Peyer's patch (tissue), 4 donors: ENCODE measurements around the gene PACSIN1. TPM values are rescaled to one million over a fixed set of nuclear protein-coding genes. Genes with fewer than 3 reads are reported as not detected.

Source experiments
- DNase-seq, 3 donors: peaks; one replicate each; pipeline ENCODE4 v3.0.0-alpha.2; 2017 to 2019
- H3K27ac ChIP-seq, 4 donors: fragments of 200-600 bp; sonication (generic); one replicate each; pipeline ENCODE4 v1.5.1; 2016 to 2019
- H3K27me3 ChIP-seq, 2 donors: fragments of 200-600 bp; sonication (generic); one replicate each; pipeline ENCODE4 v1.5.1; 2019
- H3K36me3 ChIP-seq, 3 donors: fragments of 200-600 bp; sonication (generic); one replicate each; pipeline ENCODE4 v1.5.1; 2016 to 2019
- H3K4me1 ChIP-seq, 4 donors: fragments of 200-600 bp; sonication (generic); one replicate each; pipeline ENCODE4 v1.5.1; 2016 to 2019
- H3K4me3 ChIP-seq, 4 donors: fragments of 200-600 bp; sonication (generic); 1 replicate in 3 of 4; 2 replicates in 1 of 4; pipeline ENCODE4 v1.5.1; 2016 to 2019; ENCODE audit warnings: mild to moderate bottlenecking in 1 of 4
- H3K9me3 ChIP-seq, 4 donors: fragments of 200-600 bp; sonication (generic); one replicate each; pipeline ENCODE4 v1.5.1; 2016 to 2019; ENCODE audit warnings: mild to moderate bottlenecking in 1 of 4
- POLR2A ChIP-seq, 2 donors: fragments of 450-650 bp; IDR thresholded peaks; one replicate each; pipeline ENCODE4 v1.5.1; 2017; ENCODE audit warnings: antibody characterized with exemption in 2 of 2, mild to moderate bottlenecking in 2 of 2, moderate library complexity in 2 of 2
- total RNA-seq, 4 donors: library from RNA; depleted of rRNA; stranded (reverse); fragments of >200 nt; gene quantifications; one replicate each; pipeline ENCODE4 v1.1.0, GENCODE V29; 2016
- TF ChIP-seq, protein P1 (sequence below), 6 experiments: fragments of 450-650 bp in 4 of 6; fragments of 200-600 bp in 2 of 6; sonication (generic) in 1 of 6; IDR thresholded peaks; one replicate each; pipeline ENCODE4 v1.5.1; 2017 to 2019; ENCODE audit warnings: antibody characterized with exemption in 6 of 6, mild to moderate bottlenecking in 3 of 6, moderate library complexity in 1 of 6

Gene PACSIN1
- total RNA-seq, 4 donors from 2014 or later: 0.28 to 9.9 (median 0.40) TPM; not detected in 1

DNA sequence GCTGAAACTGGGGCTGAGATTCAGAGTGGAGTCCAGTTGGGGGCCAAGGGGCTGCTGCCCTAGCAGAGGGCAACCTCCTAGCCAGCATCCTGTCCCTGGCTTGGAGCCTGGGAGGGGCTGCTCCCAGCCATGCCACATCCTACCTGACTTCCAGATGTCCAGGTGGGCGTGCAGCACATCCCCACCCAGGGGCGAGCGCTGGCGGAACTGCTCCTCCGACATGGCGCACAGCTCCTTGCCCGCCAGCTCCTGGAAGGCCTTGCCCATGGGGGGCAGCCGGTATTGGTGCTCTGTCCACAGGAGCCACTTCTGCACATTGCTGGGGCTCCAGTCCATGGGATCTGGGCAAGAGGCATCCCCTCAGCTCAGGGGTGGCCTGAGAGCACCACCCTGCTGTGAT is 75.0 kb downstream of the PACSIN1 start:
- Histone ChIP-seq H3K4me1 (peaks cover 0 to 10% (median 0%) of the 10 kb centered on the region in 4 donors), H3K27me3 (no peaks in the 10 kb centered on the region), H3K36me3 (no peaks in the 10 kb centered on the region), H3K4me3 (no peak overlapping the region), H3K9me3 (no peaks in the 10 kb centered on the region), H3K27ac (no peak overlapping the region)
- DNase-seq: no peak
- TF ChIP-seq, protein P1, sequence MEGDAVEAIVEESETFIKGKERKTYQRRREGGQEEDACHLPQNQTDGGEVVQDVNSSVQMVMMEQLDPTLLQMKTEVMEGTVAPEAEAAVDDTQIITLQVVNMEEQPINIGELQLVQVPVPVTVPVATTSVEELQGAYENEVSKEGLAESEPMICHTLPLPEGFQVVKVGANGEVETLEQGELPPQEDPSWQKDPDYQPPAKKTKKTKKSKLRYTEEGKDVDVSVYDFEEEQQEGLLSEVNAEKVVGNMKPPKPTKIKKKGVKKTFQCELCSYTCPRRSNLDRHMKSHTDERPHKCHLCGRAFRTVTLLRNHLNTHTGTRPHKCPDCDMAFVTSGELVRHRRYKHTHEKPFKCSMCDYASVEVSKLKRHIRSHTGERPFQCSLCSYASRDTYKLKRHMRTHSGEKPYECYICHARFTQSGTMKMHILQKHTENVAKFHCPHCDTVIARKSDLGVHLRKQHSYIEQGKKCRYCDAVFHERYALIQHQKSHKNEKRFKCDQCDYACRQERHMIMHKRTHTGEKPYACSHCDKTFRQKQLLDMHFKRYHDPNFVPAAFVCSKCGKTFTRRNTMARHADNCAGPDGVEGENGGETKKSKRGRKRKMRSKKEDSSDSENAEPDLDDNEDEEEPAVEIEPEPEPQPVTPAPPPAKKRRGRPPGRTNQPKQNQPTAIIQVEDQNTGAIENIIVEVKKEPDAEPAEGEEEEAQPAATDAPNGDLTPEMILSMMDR (IDR thresholded peaks at IDR 0.05): no peak
- no peak for TF ChIP-seq POLR2A (IDR thresholded peaks at IDR 0.05)

DNA sequence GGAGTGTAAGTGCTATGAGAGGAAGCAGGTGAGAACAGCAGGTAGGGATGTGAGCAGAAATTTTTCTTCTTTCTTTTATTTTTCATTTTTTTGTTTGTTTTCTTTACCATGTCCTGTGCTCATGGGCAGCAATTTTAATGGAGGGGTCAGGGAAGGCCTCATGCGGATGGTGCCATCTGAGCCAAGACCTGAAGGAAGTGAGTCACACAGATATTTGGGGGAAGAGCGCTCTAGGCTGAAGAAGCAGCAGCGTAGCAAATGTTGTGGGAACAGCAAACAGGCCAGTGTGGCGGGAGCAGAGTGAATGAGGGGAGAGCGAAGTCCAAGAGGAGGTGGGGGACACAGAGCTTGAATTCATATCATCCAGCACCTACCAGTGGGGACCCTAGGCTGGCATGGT is 77.5 kb downstream of the PACSIN1 start:
- no peak for TF ChIP-seq POLR2A (IDR thresholded peaks at IDR 0.05)
- TF ChIP-seq, protein P1 (IDR thresholded peaks at IDR 0.05): no peak
- H3K27ac ChIP-seq: no peak overlapping the region
- H3K27me3 ChIP-seq: no peaks in the 10 kb centered on the region

GRCh38 chr6:34544052-34544604 is 78.3 kb downstream of the PACSIN1 start:
- Histone ChIP-seq H3K4me3 (no peak overlapping the region), H3K27me3 (no peaks in the 10 kb centered on the region), H3K27ac (no peak overlapping the region), H3K9me3 (no peaks in the 10 kb centered on the region), H3K36me3 (no peaks in the 10 kb centered on the region), H3K4me1 (peaks cover 0 to 23% (median 0%) of the 10 kb centered on the region in 4 donors)
- DNase-seq: no peak
- TF ChIP-seq, protein P1 (IDR thresholded peaks at IDR 0.05): no peak
- no peak for TF ChIP-seq POLR2A (IDR thresholded peaks at IDR 0.05)

More for the DNA sequence above, 77.5 kb downstream of the PACSIN1 start:
- DNase-seq: no peak
- H3K4me1 ChIP-seq: peaks cover 0 to 23% (median 0%) of the 10 kb centered on the region in 4 donors
- H3K9me3 ChIP-seq: no peaks in the 10 kb centered on the region
- no peaks in the 10 kb centered on the region for H3K36me3 ChIP-seq
- no peak overlapping the region for H3K4me3 ChIP-seq

DNA sequence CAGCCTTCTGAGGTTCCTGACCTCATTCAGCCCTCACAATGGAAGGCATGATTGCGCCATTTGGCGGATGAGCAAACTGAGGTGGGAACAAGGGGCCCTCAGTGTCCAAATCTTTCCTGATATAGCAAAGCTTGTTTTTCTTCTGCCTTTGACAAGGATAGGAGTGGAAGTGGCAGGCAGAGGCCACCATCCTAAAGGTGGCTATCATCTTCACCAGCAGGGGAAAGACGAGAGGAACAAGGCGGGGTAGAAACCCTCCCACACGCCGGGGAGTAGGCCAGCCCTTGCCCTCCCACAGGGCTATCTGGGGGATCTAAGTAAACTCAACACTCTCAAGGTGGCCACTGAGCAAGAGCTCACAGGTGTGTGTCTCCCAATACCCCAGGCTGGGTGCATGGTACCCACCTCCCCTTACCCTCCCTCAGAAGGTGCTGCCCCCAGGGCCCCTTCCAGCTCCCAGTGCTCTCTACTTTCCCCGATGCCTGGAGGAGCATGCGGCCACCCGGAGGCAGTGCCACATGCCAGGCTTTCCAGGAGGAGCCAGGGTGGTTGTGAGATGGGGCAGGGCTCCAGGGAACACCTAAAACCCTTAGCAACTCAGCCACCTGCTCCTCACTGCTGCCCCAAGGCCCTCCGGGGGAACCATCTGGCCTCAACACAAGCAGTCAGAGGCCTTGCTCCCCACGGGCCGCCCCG is 79.0 kb downstream of the PACSIN1 start:
- Histone ChIP-seq H3K9me3 (no peaks in the 10 kb centered on the region), H3K4me1 (peaks cover 0 to 23% (median 0%) of the 10 kb centered on the region in 4 donors), H3K27me3 (no peaks in the 10 kb centered on the region), H3K27ac (no peak overlapping the region), H3K4me3 (no peak overlapping the region), H3K36me3 (no peaks in the 10 kb centered on the region)
- no peak for TF ChIP-seq POLR2A (IDR thresholded peaks at IDR 0.05)
- TF ChIP-seq, protein P1 (IDR thresholded peaks at IDR 0.05): no peak
- DNase-seq: no peak

GRCh38 chr6:34546551-34547321 is 80.9 kb downstream of the PACSIN1 start:
- H3K27me3 ChIP-seq: no peaks in the 10 kb centered on the region
- H3K9me3 ChIP-seq: no peaks in the 10 kb centered on the region
- H3K36me3 ChIP-seq: no peaks in the 10 kb centered on the region
- DNase-seq: peak in 2 of 3 donors; percentile 64 to 80
- TF ChIP-seq, protein P1 (IDR thresholded peaks at IDR 0.05): no peak
- TF ChIP-seq POLR2A (IDR thresholded peaks at IDR 0.05): no peak
- no peak overlapping the region for H3K4me3 ChIP-seq
- H3K27ac ChIP-seq: peak overlapping the region in 2 of 4 donors; percentile 56 to 57
- peaks cover 0 to 23% (median 0%) of the 10 kb centered on the region in 4 donors for H3K4me1 ChIP-seq
